ENCODE measurements around the gene AGAP4. TPM values are rescaled to one million over a fixed set of nuclear protein-coding genes. Genes with fewer than 3 reads are reported as not detected.

Gene AGAP4
- total and polyA plus RNA-seq, 2 of the 8 experiments (the other 6 are each of a cell fraction or from before 2014, with no cell fraction given) = 13.5 to 13.9 TPM

Small RNA genes within 50 kb of the gene (small RNA-seq; reads per million reads assigned to genes)
- not detected for gene AC012044.1 (ENCODE audit: insufficient read depth)
- gene RNA5SP310 (ENCODE audit: insufficient read depth) = not detected

Other genes with a start within 250 kb of the AGAP4 start
- gene ZFAND4, start 174.7 kb downstream of the AGAP4 start, total RNA-seq (2021; fragmentation: NEBNext Ultra II Directional; extraction: Animal tissue kit (Norgen Biotek cat#: 25700)) = 16.0 and 17.8 TPM in 2 replicates
- gene ZFAND4, start 174.7 kb downstream of the AGAP4 start, polyA plus RNA-seq (2011; rRNA removed) = 2.2 and 2.8 TPM in 2 replicates
- 28.1 and 33.8 TPM in 2 replicates for gene WASHC2C, start 120.2 kb downstream of the AGAP4 start, total RNA-seq (2021; fragmentation: NEBNext Ultra II Directional; extraction: Animal tissue kit (Norgen Biotek cat#: 25700))
- 7.0 and 8.0 TPM in 2 replicates for gene WASHC2C, start 120.2 kb downstream of the AGAP4 start, polyA plus RNA-seq (2011; rRNA removed)
- 101 and 106 TPM in 2 replicates for gene TIMM23, start 125.0 kb upstream of the AGAP4 start, total RNA-seq (2021; fragmentation: NEBNext Ultra II Directional; extraction: Animal tissue kit (Norgen Biotek cat#: 25700))
- 83.9 and 130 TPM in 2 replicates for gene TIMM23, start 125.0 kb upstream of the AGAP4 start, polyA plus RNA-seq (2011; rRNA removed)
- gene NCOA4, start 183.1 kb upstream of the AGAP4 start, total RNA-seq (2021; fragmentation: NEBNext Ultra II Directional; extraction: Animal tissue kit (Norgen Biotek cat#: 25700)) = 63.7 and 65.2 TPM in 2 replicates
- gene NCOA4, start 183.1 kb upstream of the AGAP4 start, polyA plus RNA-seq (2011; rRNA removed) = 19.8 and 28.9 TPM in 2 replicates
- gene MSMB, start 198.8 kb upstream of the AGAP4 start, total RNA-seq (2021; fragmentation: NEBNext Ultra II Directional; extraction: Animal tissue kit (Norgen Biotek cat#: 25700)) = not detected in 2 replicates
- gene MSMB, start 198.8 kb upstream of the AGAP4 start, polyA plus RNA-seq (2011; rRNA removed) = not detected in 2 replicates

All from H1 (cell line).